B cell (primary cell): ENCODE measurements around the gene MARS1. TPM values are rescaled to one million over a fixed set of nuclear protein-coding genes. Genes with fewer than 3 reads are reported as not detected.

ENCODE experiments used
- ATAC-seq: fragments of 200-7000 bp; cut with Tn5 transposase; one replicate; pipeline ENCODE4 v1.10.0; 2021; ENCODE audit warnings: low read depth, mild to moderate bottlenecking, moderate number of reproducible peaks, moderate library complexity
- CTCF ChIA-PET: fragments of 350-600 bp; sonication (Branson Sonifier 250); formaldehyde crosslinking; loops from one replicate; lab custom pipeline; 2021; ENCODE audit warnings: antibody characterized with exemption, inconsistent platforms; lab: Charles Lee
- POLR2A ChIA-PET: fragments of 350-600 bp; sonication (Branson Sonifier 250); formaldehyde crosslinking; loops from one replicate; lab custom pipeline; 2021; ENCODE audit warnings: antibody characterized with exemption; lab: Charles Lee
- DNase-seq: peaks from one replicate; pipeline ENCODE4 v3.0.0; 2013
- H2AFZ ChIP-seq: 2 replicates; pipeline ENCODE4 v1.6.1; 2012; ENCODE audit warnings: mild to moderate bottlenecking, low read depth, low read length; ENCODE audit not compliant: insufficient read depth, poor library complexity, severe bottlenecking
- H3K27ac ChIP-seq, 2 donors: 1 replicate in 1 of 2; 2 replicates in 1 of 2; pipeline ENCODE4 v1.5.1; 2012 to 2013; ENCODE audit warnings: low read length in 2 of 2, mild to moderate bottlenecking in 2 of 2, moderate library complexity in 1 of 2
- H3K27me3 ChIP-seq, 4 experiments: fragments of 200-600 bp in 1 of 4; sonication (generic) in 1 of 4; replicated peaks in 1 of 4; 1 replicate in 2 of 4; 2 replicates in 2 of 4; pipeline versions ENCODE4 v1.6.1 to v1.7.0; 2013 to 2016; ENCODE audit warnings: low read length in 3 of 4, mild to moderate bottlenecking in 2 of 4, mixed read lengths in 1 of 4, moderate library complexity in 1 of 4; ENCODE audit not compliant: insufficient read depth in 4 of 4, control insufficient read depth in 3 of 4; ENCODE audit errors: control extremely low read depth in 1 of 4
- H3K36me3 ChIP-seq, 2 experiments: replicated peaks in 1 of 2; 1 replicate in 1 of 2; 2 replicates in 1 of 2; pipeline versions ENCODE4 v1.6.1 to v1.7.1; 2013; ENCODE audit warnings: low read length in 1 of 2; ENCODE audit not compliant: insufficient read depth in 2 of 2, control insufficient read depth in 1 of 2; ENCODE audit errors: control extremely low read depth in 1 of 2, extremely low read depth in 1 of 2
- H3K4me1 ChIP-seq, 2 donors: fragments of 200-600 bp in 1 of 2; sonication (generic) in 1 of 2; 1 replicate in 1 of 2; 2 replicates in 1 of 2; pipeline versions ENCODE4 v1.5.1 to v1.6.1; 2013 to 2017; ENCODE audit warnings: low read length in 2 of 2; ENCODE audit not compliant: control insufficient read depth in 2 of 2, insufficient read depth in 2 of 2
- H3K4me2 ChIP-seq: replicated peaks from 2 replicates; pipeline ENCODE3; 2012; ENCODE audit warnings: mild to moderate bottlenecking, low read depth, low read length; ENCODE audit not compliant: poor library complexity, severe bottlenecking
- H3K4me3 ChIP-seq, 5 experiments: fragments of 200-600 bp in 1 of 5; sonication (generic) in 1 of 5; 1 replicate in 3 of 5; 2 replicates in 2 of 5; pipeline versions ENCODE4 v1.5.1 to v1.7.0; 2011 to 2016; ENCODE audit warnings: low read length in 4 of 5, mild to moderate bottlenecking in 4 of 5, low read depth in 2 of 5, control low read depth in 1 of 5, moderate library complexity in 1 of 5; ENCODE audit not compliant: insufficient read depth in 1 of 5; ENCODE audit errors: control extremely low read depth in 1 of 5, extremely low read depth in 1 of 5
- H3K79me2 ChIP-seq: fragments of 200-600 bp; sonication (generic); one replicate; pipeline ENCODE4 v1.6.0; 2016; ENCODE audit warnings: low read length; ENCODE audit not compliant: control insufficient read depth, insufficient read depth
- H3K9ac ChIP-seq: fragments of 200-600 bp; sonication (generic); 2 replicates; pipeline ENCODE4 v1.6.1; 2017; ENCODE audit warnings: mild to moderate bottlenecking, low read length, moderate library complexity
- H3K9me3 ChIP-seq, 3 donors: one replicate each; pipeline versions ENCODE4 v1.6.1 to v1.7.1; 2013; ENCODE audit warnings: low read length in 2 of 3; ENCODE audit not compliant: control insufficient read depth in 2 of 3, insufficient read depth in 1 of 3; ENCODE audit errors: control extremely low read depth in 1 of 3
- H4K20me1 ChIP-seq: 2 replicates; pipeline ENCODE4 v1.6.0; 2012; ENCODE audit warnings: mild to moderate bottlenecking, low read length; ENCODE audit not compliant: insufficient read depth, control insufficient read depth, poor library complexity, severe bottlenecking
- H3K27ac Mint-ChIP-seq: one replicate; pipeline ENCODE4 v1.8.0; 2021; ENCODE audit warnings: mixed read lengths
- H3K27me3 Mint-ChIP-seq: one replicate; pipeline ENCODE4 v1.8.0; 2021; ENCODE audit warnings: mixed read lengths
- H3K4me1 Mint-ChIP-seq: one replicate; pipeline ENCODE4 v1.8.0; 2021; ENCODE audit warnings: mixed read lengths
- H3K4me3 Mint-ChIP-seq: one replicate; pipeline ENCODE4 v1.8.0; 2021; ENCODE audit warnings: mixed read lengths
- H3K9me3 Mint-ChIP-seq: one replicate; pipeline ENCODE4 v1.8.0; 2022; ENCODE audit warnings: mixed read lengths; ENCODE audit not compliant: insufficient read depth
- EZH2 ChIP-seq: IDR thresholded peaks from 2 replicates; pipeline ENCODE4 v1.6.1; 2012; ENCODE audit warnings: borderline replicate concordance, low read depth, mild to moderate bottlenecking, moderate library complexity, low read length; ENCODE audit not compliant: insufficient read depth, poor library complexity, severe bottlenecking
- WGBS: methylation state at CpG from one replicate; pipeline ENCODE4 v1.1.5; 2013; ENCODE audit warnings: missing lambda C conversion rate; ENCODE audit not compliant: insufficient coverage; 5-methylcytosine and 5-hydroxymethylcytosine counted together
- intact Hi-C: fragments of 100-400 bp; cut with micrococcal nuclease; formaldehyde crosslinking; loops from one replicate; pipeline ENCODE4 v1.10.0; 2022
- polyA plus RNA-seq: library from polyadenylated mRNA; depleted of rRNA; stranded (reverse); fragments of >200 nt; gene quantifications from 2 replicates; pipeline ENCODE4 v1.2.3, GENCODE V29; 2012
- total RNA-seq, 2 donors: library from RNA; stranded (reverse); fragments of 120-200 nt in 1 of 2; gene quantifications; 1 replicate in 1 of 2; 2 replicates in 1 of 2; pipeline versions ENCODE4 v1.2.3 to v1.2.4, GENCODE V29; 2013 to 2022
- TF ChIP-seq, protein P1 (sequence below): fragments of 200-600 bp; IDR thresholded peaks from one replicate; pipeline ENCODE4 v1.8.0; 2022; ENCODE audit warnings: antibody characterized with exemption, mild to moderate bottlenecking

Gene MARS1
- total and polyA plus RNA-seq, 2 donors (not counting 1 experiment from before 2014, with no cell fraction given): 158 to 193 TPM

GRCh38 chr12:57520053-57520818, 32.4 kb downstream of the MARS1 start, which contains the start of gene DDIT3:
TSS of gene DDIT3 (minus strand) at chr12:57520514. CDS start at chr12:57517406, 3,108 bp downstream.
- POLR2A ChIA-PET: interaction anchor here (0.6 to 2.1 kb wide), 6 partner anchors 27 to 392 kb away, joined by 3 to 11 read pairs (median 7); partner anchors contain the start of genes ARHGAP9 and DCTN2
- Histone ChIP-seq H3K4me1 (peaks cover 42 to 53% of the 10 kb centered on the region in 2 donors), H3K27me3 (no peaks in the 10 kb centered on the region), H4K20me1 (peaks cover 27% of the 10 kb centered on the region), H3K4me3 (peak within 1 kb of the TSS; percentile 97 to 100 (median 98)), H3K36me3 (peaks cover 12 to 32% of the 10 kb centered on the region in 2 experiments), H3K4me2 (peak within 1 kb of the TSS; percentile 98), H3K27ac (peak within 1 kb of the TSS; percentile 98 to 100), H3K79me2 (peaks cover 34% of the 10 kb centered on the region), H3K9me3 (no peaks in the 10 kb centered on the region), H2AFZ (peak within 1 kb of the TSS; percentile 31), H3K9ac (peak within 1 kb of the TSS; percentile 100)
- under 1% methylated on average over 27 of the region's 52 CpGs for WGBS
- peak within 1 kb of the TSS; percentile 100 for H3K27ac Mint-ChIP-seq
- H3K27me3 Mint-ChIP-seq: no peaks in the 10 kb centered on the region
- peak; percentile 100 for DNase-seq
- peaks cover 57% of the 10 kb centered on the region for H3K4me1 Mint-ChIP-seq
- CTCF ChIA-PET: interaction anchor here (0.6 to 1.8 kb wide), 5 partner anchors 43 to 113 kb away, joined by 3 to 7 read pairs (median 3); partner anchors contain the start of genes B4GALNT1 and GLI1
- ATAC-seq: peak; percentile 75
- intact Hi-C loops: loop anchor here (1.0 to 10.0 kb wide), 10 partner anchors 33 to 1203 kb away; partner anchors contain the start of genes BAZ2A, CDK4, CNPY2 and CTDSP2
- no peaks in the 10 kb centered on the region for H3K9me3 Mint-ChIP-seq
- TF ChIP-seq EZH2: no peak
- TF ChIP-seq, protein P1, sequence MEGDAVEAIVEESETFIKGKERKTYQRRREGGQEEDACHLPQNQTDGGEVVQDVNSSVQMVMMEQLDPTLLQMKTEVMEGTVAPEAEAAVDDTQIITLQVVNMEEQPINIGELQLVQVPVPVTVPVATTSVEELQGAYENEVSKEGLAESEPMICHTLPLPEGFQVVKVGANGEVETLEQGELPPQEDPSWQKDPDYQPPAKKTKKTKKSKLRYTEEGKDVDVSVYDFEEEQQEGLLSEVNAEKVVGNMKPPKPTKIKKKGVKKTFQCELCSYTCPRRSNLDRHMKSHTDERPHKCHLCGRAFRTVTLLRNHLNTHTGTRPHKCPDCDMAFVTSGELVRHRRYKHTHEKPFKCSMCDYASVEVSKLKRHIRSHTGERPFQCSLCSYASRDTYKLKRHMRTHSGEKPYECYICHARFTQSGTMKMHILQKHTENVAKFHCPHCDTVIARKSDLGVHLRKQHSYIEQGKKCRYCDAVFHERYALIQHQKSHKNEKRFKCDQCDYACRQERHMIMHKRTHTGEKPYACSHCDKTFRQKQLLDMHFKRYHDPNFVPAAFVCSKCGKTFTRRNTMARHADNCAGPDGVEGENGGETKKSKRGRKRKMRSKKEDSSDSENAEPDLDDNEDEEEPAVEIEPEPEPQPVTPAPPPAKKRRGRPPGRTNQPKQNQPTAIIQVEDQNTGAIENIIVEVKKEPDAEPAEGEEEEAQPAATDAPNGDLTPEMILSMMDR: no peak
- H3K4me3 Mint-ChIP-seq: peak within 1 kb of the TSS; percentile 99
